PC-3 (cell line): ENCODE results near the gene CDH4. TPM values are rescaled to one million over a fixed set of nuclear protein-coding genes. Genes with fewer than 3 reads are reported as not detected.

ENCODE experiments used
- ATAC-seq: fragments of 200-7000 bp; cut with Tn5 transposase; 2 replicates; pipeline ENCODE4 v1.9.1; 2020; ENCODE audit warnings: mild to moderate bottlenecking, moderate library complexity
- BruUV-seq: library from RNA; stranded (reverse); fragments of 400-500 nt; replicated peaks from 2 replicates; lab custom pipeline; 2021; lab: Mats Ljungman, UMichigan
- CTCF ChIA-PET: fragments of 300-600 bp; sonication (Branson Sonifier 250); formaldehyde crosslinking; loops from one replicate; lab custom pipeline; 2022; ENCODE audit warnings: antibody characterized with exemption; lab: Charles Lee
- POLR2A ChIA-PET: fragments of 300-600 bp; sonication (Branson Sonifier 250); formaldehyde crosslinking; loops from one replicate; lab custom pipeline; 2022; ENCODE audit warnings: antibody characterized with exemption; ENCODE audit not compliant: unreplicated experiment; lab: Charles Lee
- DNase-seq: peaks from one replicate; pipeline ENCODE4 v3.0.0-alpha.2; 2015
- H2AFZ ChIP-seq: fragments of 300-600 bp; sonication (generic); 2 replicates; pipeline ENCODE4 v1.6.0; 2016; ENCODE audit warnings: antibody characterized with exemption, low read length
- H3F3A ChIP-seq: fragments of 300-600 bp; sonication (generic); one replicate; pipeline ENCODE4 v1.6.0; 2017; ENCODE audit warnings: antibody characterized with exemption, low read length, control low read depth, mild to moderate bottlenecking; ENCODE audit not compliant: unreplicated experiment
- H3K27ac ChIP-seq: fragments of 300-600 bp; sonication (generic); 2 replicates; pipeline ENCODE4 v1.5.1; 2016; ENCODE audit warnings: mild to moderate bottlenecking, low read length
- H3K27me3 ChIP-seq: fragments of 300-600 bp; sonication (generic); 2 replicates; pipeline ENCODE4 v1.6.1; 2016; ENCODE audit warnings: low read length, mixed read lengths
- H3K36me3 ChIP-seq: fragments of 300-600 bp; sonication (generic); 2 replicates; pipeline ENCODE4 v1.6.1; 2016; ENCODE audit warnings: low read depth, mixed run types, low read length, mixed read lengths
- H3K4me1 ChIP-seq: fragments of 300-600 bp; sonication (generic); 2 replicates; pipeline ENCODE4 v1.5.1; 2016; ENCODE audit warnings: low read length; ENCODE audit not compliant: insufficient read depth
- H3K4me2 ChIP-seq: fragments of 300-600 bp; sonication (generic); 2 replicates; pipeline ENCODE4 v1.6.0; 2016; ENCODE audit warnings: low read length
- H3K4me3 ChIP-seq: fragments of 300-600 bp; sonication (generic); 2 replicates; pipeline ENCODE4 v1.5.1; 2016; ENCODE audit warnings: mild to moderate bottlenecking, low read length, mixed read lengths
- H3K79me2 ChIP-seq: fragments of 300-600 bp; sonication (generic); 2 replicates; pipeline ENCODE4 v1.6.1; 2017; ENCODE audit warnings: low read length, mixed read lengths
- H3K9ac ChIP-seq: fragments of 300-600 bp; sonication (generic); 2 replicates; pipeline ENCODE4 v1.6.0; 2016; ENCODE audit warnings: mild to moderate bottlenecking, low read length
- H3K9me2 ChIP-seq: fragments of 300-600 bp; sonication (generic); replicated peaks from 2 replicates; pipeline ENCODE4 v1.6.1; 2016; ENCODE audit warnings: mixed run types, low read length, mixed read lengths
- H3K9me3 ChIP-seq: fragments of 300-600 bp; sonication (generic); 2 replicates; pipeline ENCODE4 v1.6.1; 2016; ENCODE audit warnings: low read length, mixed read lengths
- H4K20me1 ChIP-seq: fragments of 300-600 bp; sonication (generic); 2 replicates; pipeline ENCODE4 v1.6.1; 2016; ENCODE audit warnings: low read length, mixed read lengths
- EZH2 ChIP-seq: fragments of 300-600 bp; sonication (generic); IDR thresholded peaks from one replicate; pipeline ENCODE4 v1.6.1; 2017; ENCODE audit warnings: antibody characterized with exemption, mild to moderate bottlenecking, low read length; ENCODE audit not compliant: unreplicated experiment
- EZH2phosphoT487 ChIP-seq: fragments of 300-600 bp; sonication (generic); IDR thresholded peaks from 2 replicates; pipeline ENCODE4 v1.6.1; 2018; ENCODE audit warnings: mild to moderate bottlenecking, antibody characterized with exemption, low read length, borderline replicate concordance
- intact Hi-C: fragments of 100-400 bp; cut with micrococcal nuclease; formaldehyde crosslinking; loops from 2 replicates; pipeline ENCODE4 v1.9.0; 2023
- total RNA-seq: library from RNA; depleted of rRNA; stranded (reverse); fragments of >200 nt; gene quantifications from 2 replicates; pipeline ENCODE4 v1.2.3, GENCODE V29; 2014
- TF ChIP-seq, protein P1 (sequence below): fragments of 300-600 bp; sonication (generic); conservative IDR thresholded peaks from 2 replicates; pipeline ENCODE4 v1.5.1; 2017; ENCODE audit warnings: antibody characterized with exemption, low read depth, mild to moderate bottlenecking, low read length

CDH4 gene
- total RNA-seq, 1 experiment from 2014 or later = not detected

GRCh38 chr20:61482901-61483300 lies 230.8 kb downstream of the CDH4 start:
- Histone ChIP-seq H2AFZ (no peak overlapping the region), H3K36me3 (no peaks in the 10 kb centered on the region), H3K4me3 (no peak overlapping the region), H4K20me1 (no peaks in the 10 kb centered on the region), H3K79me2 (no peaks in the 10 kb centered on the region), H3K4me2 (no peak overlapping the region), H3K9ac (no peak overlapping the region), H3K27ac (no peak overlapping the region), H3K27me3 (no peaks in the 10 kb centered on the region), H3F3A (no peaks in the 10 kb centered on the region), H3K4me1 (no peaks in the 10 kb centered on the region), H3K9me3 (no peaks in the 10 kb centered on the region), H3K9me2 (no peaks in the 10 kb centered on the region)
- no peak for ATAC-seq
- BruUV-seq = no TSS peak
- ChIA-PET CTCF (no interaction called here), POLR2A (no interaction called here)
- intact Hi-C loops = no loop called here
- no peak for DNase-seq
- TF ChIP-seq EZH2phosphoT487 = no peak
- no peak for TF ChIP-seq EZH2
- TF ChIP-seq, protein P1, sequence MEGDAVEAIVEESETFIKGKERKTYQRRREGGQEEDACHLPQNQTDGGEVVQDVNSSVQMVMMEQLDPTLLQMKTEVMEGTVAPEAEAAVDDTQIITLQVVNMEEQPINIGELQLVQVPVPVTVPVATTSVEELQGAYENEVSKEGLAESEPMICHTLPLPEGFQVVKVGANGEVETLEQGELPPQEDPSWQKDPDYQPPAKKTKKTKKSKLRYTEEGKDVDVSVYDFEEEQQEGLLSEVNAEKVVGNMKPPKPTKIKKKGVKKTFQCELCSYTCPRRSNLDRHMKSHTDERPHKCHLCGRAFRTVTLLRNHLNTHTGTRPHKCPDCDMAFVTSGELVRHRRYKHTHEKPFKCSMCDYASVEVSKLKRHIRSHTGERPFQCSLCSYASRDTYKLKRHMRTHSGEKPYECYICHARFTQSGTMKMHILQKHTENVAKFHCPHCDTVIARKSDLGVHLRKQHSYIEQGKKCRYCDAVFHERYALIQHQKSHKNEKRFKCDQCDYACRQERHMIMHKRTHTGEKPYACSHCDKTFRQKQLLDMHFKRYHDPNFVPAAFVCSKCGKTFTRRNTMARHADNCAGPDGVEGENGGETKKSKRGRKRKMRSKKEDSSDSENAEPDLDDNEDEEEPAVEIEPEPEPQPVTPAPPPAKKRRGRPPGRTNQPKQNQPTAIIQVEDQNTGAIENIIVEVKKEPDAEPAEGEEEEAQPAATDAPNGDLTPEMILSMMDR = no peak

DNA sequence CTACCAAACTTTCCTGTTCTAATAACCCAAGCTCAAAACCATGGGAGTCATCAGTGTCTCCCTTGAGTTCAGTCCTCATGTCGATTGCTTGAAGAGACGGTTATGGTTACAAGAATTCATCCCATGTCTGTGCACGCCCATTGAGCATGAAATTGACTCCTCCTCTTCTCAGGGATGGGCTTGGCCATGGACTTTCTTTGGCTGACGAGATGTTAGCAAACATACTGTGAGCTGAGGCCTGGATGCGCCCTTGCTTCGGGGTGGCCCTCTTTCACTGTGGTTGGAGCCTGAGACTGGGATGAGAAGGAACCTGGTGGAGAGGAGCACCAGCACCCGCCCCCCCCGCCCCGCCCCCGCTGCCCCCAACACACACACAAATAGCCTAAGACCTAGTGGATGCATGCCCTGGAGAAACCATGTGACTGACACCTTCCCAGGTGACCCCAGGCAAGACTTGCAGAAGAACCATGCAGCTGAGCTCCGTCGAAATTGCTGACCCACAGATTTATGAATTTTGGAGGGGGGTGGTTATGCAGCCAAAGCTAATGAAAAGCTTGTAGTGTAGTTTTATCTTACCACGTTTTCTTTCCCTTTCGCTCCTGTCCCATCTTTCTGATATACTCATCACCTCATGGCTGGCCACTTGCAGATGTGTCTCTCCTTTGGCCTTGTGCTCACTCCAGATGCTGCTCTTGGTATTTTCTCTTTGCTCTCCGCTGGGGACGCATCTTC lies 231.4 kb downstream of the CDH4 start:
- Histone ChIP-seq H3K27me3 (no peaks in the 10 kb centered on the region), H3K9me2 (no peaks in the 10 kb centered on the region), H3K4me3 (no peak overlapping the region), H4K20me1 (no peaks in the 10 kb centered on the region), H3K36me3 (no peaks in the 10 kb centered on the region), H3K4me1 (no peaks in the 10 kb centered on the region), H3K79me2 (no peaks in the 10 kb centered on the region), H2AFZ (no peak overlapping the region), H3K4me2 (no peak overlapping the region), H3K9me3 (no peaks in the 10 kb centered on the region), H3K27ac (no peak overlapping the region), H3F3A (no peaks in the 10 kb centered on the region), H3K9ac (no peak overlapping the region)
- intact Hi-C loops = no loop called here
- POLR2A ChIA-PET = no interaction called here
- DNase-seq (no peak), ATAC-seq (no peak)
- BruUV-seq = no TSS peak
- TF ChIP-seq, protein P1 = no peak
- no peak for TF ChIP-seq EZH2phosphoT487
- no peak for TF ChIP-seq EZH2
- CTCF ChIA-PET = no interaction called here

DNA sequence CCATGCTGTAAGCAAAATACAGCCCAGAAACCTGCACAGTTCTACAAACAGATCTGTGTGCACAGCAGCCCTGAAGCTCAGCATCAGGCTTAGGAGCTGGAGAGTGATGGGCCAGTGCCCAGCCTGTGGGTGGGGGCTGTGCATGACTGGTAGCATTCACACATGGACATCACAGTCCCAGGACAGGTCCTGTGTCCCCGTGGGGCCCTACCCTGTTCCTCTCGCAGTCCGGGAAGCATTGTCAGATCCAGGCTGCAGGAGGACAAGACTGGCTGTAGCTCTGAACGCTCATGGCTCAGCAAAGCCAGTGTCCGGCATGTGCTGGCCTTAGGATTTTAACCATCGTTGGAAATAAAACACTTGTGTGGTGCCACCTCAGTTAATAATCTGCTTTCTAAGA lies 234.1 kb downstream of the CDH4 start:
- Histone ChIP-seq H3K4me2 (no peak overlapping the region), H3F3A (no peaks in the 10 kb centered on the region), H3K4me1 (no peaks in the 10 kb centered on the region), H3K9ac (no peak overlapping the region), H4K20me1 (no peaks in the 10 kb centered on the region), H3K9me2 (no peaks in the 10 kb centered on the region), H3K79me2 (no peaks in the 10 kb centered on the region), H2AFZ (no peak overlapping the region), H3K9me3 (no peaks in the 10 kb centered on the region), H3K36me3 (no peaks in the 10 kb centered on the region), H3K27ac (no peak overlapping the region), H3K4me3 (no peak overlapping the region), H3K27me3 (no peaks in the 10 kb centered on the region)
- DNase-seq = no peak
- no TSS peak for BruUV-seq
- POLR2A ChIA-PET = no interaction called here
- TF ChIP-seq, protein P1 = no peak
- TF ChIP-seq EZH2phosphoT487 (no peak), EZH2 (no peak)
- CTCF ChIA-PET = no interaction called here
- intact Hi-C loops = no loop called here
- no peak for ATAC-seq
